Activated CD8-positive, alpha-beta T cell treated with anti-CD3 and anti-CD28 coated beads for 36 hours (primary cell): ENCODE results near the gene CASP7. TPM values are rescaled to one million over a fixed set of nuclear protein-coding genes. Genes with fewer than 3 reads are reported as not detected.

Experiments
- ATAC-seq: fragments of 200-7000 bp; cut with Tn5 transposase; one replicate; pipeline ENCODE4 v1.10.0; 2021; ENCODE audit warnings: mild to moderate bottlenecking, moderate library complexity
- CTCF ChIA-PET: fragments of 350-600 bp; sonication (Branson Sonifier 250); formaldehyde crosslinking; loops from one replicate; lab custom pipeline; 2021; ENCODE audit warnings: antibody characterized with exemption; lab: Charles Lee
- POLR2A ChIA-PET: fragments of 350-600 bp; sonication (Branson Sonifier 250); formaldehyde crosslinking; loops from one replicate; lab custom pipeline; 2021; ENCODE audit warnings: antibody characterized with exemption; lab: Charles Lee
- DNase-seq: peaks from one replicate; pipeline ENCODE4 v3.0.0-alpha.2; 2020
- H3K27ac Mint-ChIP-seq: one replicate; pipeline ENCODE4 v1.8.0; 2021; ENCODE audit warnings: mild to moderate bottlenecking, mixed read lengths
- H3K27me3 Mint-ChIP-seq: one replicate; pipeline ENCODE4 v1.8.0; 2021; ENCODE audit warnings: mixed read lengths
- H3K36me3 Mint-ChIP-seq: one replicate; pipeline ENCODE4 v1.8.0; 2021; ENCODE audit warnings: low read depth, mixed read lengths
- H3K4me1 Mint-ChIP-seq: one replicate; pipeline ENCODE4 v1.8.0; 2021; ENCODE audit warnings: low read depth, mixed read lengths
- H3K4me3 Mint-ChIP-seq: one replicate; pipeline ENCODE4 v1.8.0; 2021; ENCODE audit warnings: mild to moderate bottlenecking, moderate library complexity, mixed read lengths
- H3K9me3 Mint-ChIP-seq: one replicate; pipeline ENCODE4 v1.8.0; 2021; ENCODE audit warnings: mixed read lengths
- intact Hi-C: fragments of 100-400 bp; cut with micrococcal nuclease; formaldehyde crosslinking; loops from one replicate; pipeline ENCODE4 v1.10.0; 2022
- total RNA-seq, 2 experiments: library from RNA; stranded (reverse); gene quantifications; one replicate each; pipeline ENCODE4 v1.2.3, GENCODE V29; 2021
- TF ChIP-seq, protein P1 (sequence below): fragments of 200-600 bp; IDR thresholded peaks from one replicate; pipeline ENCODE4 v1.8.0; 2022; ENCODE audit warnings: antibody characterized with exemption, mild to moderate bottlenecking

CASP7 gene
- total RNA-seq, 2 experiments from 2014 or later: 23.7 to 24.2 TPM

DNA sequence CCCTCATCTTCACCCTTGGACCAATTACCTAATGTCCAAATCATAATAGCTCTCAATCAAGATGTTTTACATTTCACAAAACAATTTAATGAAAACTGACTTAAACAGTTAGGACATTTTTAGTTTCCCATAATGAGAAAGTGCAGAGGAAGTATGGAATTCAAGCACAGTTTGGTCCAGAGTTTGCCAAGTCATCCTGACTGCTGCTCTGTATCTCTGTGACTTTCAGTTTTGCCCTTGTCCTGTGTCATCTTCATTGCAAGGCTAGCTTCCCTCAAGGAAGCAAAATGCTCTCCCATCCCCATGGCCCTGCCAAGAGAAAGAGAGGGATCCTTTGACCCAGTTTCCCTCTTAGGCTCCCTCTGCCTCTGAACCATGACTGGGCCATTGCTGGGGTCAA lies 63.9 kb downstream of the CASP7 start:
- no peak for DNase-seq
- intact Hi-C loops: no loop called here
- Mint-ChIP-seq H3K27me3 (peaks cover 13% of the 10 kb centered on the region), H3K4me3 (no peak overlapping the region), H3K4me1 (no peaks in the 10 kb centered on the region), H3K27ac (no peak overlapping the region), H3K9me3 (no peaks in the 10 kb centered on the region), H3K36me3 (no peaks in the 10 kb centered on the region)
- TF ChIP-seq, protein P1, sequence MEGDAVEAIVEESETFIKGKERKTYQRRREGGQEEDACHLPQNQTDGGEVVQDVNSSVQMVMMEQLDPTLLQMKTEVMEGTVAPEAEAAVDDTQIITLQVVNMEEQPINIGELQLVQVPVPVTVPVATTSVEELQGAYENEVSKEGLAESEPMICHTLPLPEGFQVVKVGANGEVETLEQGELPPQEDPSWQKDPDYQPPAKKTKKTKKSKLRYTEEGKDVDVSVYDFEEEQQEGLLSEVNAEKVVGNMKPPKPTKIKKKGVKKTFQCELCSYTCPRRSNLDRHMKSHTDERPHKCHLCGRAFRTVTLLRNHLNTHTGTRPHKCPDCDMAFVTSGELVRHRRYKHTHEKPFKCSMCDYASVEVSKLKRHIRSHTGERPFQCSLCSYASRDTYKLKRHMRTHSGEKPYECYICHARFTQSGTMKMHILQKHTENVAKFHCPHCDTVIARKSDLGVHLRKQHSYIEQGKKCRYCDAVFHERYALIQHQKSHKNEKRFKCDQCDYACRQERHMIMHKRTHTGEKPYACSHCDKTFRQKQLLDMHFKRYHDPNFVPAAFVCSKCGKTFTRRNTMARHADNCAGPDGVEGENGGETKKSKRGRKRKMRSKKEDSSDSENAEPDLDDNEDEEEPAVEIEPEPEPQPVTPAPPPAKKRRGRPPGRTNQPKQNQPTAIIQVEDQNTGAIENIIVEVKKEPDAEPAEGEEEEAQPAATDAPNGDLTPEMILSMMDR: no peak
- ChIA-PET POLR2A (interaction anchor here (0.7 kb wide), 1 partner anchor 32 kb away, joined by 3 read pairs; no protein-coding TSS in a partner anchor), CTCF (no interaction called here)
- no peak for ATAC-seq

DNA sequence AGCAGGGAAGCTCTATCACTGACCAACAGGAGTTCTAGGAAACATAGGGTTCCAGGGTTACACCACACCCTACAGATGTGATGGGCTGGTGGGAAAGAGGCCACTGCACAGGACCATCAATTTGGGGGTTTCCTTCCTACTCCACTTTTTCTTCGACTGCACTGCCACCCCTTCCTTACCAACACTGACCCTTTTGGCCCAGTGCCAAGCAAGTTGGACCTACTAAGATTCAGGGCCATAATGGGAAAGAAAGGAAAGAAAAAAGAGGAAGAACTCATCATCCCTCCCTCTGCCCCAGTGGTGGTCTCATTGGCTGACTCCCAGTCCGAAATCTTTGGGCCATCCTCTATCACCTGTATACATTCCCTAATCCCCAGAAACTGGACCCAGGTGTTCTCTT lies 65.7 kb downstream of the CASP7 start:
- intact Hi-C loops: no loop called here
- no peak overlapping the region for H3K4me3 Mint-ChIP-seq
- H3K4me1 Mint-ChIP-seq: no peaks in the 10 kb centered on the region
- ATAC-seq (no peak), DNase-seq (no peak)
- H3K36me3 Mint-ChIP-seq: no peaks in the 10 kb centered on the region
- H3K27ac Mint-ChIP-seq: no peak overlapping the region
- no peaks in the 10 kb centered on the region for H3K9me3 Mint-ChIP-seq
- peaks cover 14% of the 10 kb centered on the region for H3K27me3 Mint-ChIP-seq
- POLR2A ChIA-PET: no interaction called here
- TF ChIP-seq, protein P1: no peak
- CTCF ChIA-PET: no interaction called here

DNA sequence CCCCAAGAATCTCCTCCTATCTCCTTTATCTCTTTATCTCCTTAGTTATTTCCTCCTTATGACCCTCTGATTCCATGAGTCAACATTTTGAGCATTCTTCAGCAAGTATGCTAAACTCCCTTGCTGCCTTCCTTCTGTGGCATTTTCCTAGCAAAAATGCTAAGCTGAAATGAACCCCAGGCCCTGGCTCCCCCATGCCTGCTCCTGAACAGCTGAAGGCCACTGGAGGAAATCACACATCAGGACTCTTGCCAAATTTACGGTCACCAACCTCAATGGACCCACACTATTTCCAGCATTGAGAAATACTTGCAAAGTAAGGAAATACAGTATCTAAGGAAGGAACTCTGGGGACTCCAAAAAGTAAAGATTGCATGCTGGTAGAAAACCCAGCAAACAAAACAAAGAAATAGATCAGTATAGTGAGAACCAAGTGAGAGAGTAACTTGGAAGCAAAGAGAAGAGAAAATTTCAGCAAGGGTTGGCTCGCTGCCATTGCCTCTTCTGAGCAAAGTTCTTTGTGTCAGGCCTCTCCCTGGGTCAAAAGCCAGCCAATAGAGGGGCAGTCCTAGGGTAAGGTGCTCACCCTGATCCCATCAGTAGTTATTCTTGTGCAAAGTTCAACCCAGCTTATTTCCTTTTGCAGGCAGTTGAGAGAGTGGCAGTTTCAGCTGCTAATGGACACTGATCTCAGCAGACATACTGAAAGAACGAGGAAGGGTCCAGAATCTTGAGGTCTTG lies 66.7 kb downstream of the CASP7 start:
- intact Hi-C loops: no loop called here
- DNase-seq (no peak), ATAC-seq (no peak)
- no peaks in the 10 kb centered on the region for H3K4me1 Mint-ChIP-seq
- H3K4me3 Mint-ChIP-seq: no peak overlapping the region
- H3K27ac Mint-ChIP-seq: no peak overlapping the region
- peaks cover 14% of the 10 kb centered on the region for H3K27me3 Mint-ChIP-seq
- no peaks in the 10 kb centered on the region for H3K9me3 Mint-ChIP-seq
- POLR2A ChIA-PET: no interaction called here
- no peaks in the 10 kb centered on the region for H3K36me3 Mint-ChIP-seq
- TF ChIP-seq, protein P1: no peak
- CTCF ChIA-PET: no interaction called here

DNA sequence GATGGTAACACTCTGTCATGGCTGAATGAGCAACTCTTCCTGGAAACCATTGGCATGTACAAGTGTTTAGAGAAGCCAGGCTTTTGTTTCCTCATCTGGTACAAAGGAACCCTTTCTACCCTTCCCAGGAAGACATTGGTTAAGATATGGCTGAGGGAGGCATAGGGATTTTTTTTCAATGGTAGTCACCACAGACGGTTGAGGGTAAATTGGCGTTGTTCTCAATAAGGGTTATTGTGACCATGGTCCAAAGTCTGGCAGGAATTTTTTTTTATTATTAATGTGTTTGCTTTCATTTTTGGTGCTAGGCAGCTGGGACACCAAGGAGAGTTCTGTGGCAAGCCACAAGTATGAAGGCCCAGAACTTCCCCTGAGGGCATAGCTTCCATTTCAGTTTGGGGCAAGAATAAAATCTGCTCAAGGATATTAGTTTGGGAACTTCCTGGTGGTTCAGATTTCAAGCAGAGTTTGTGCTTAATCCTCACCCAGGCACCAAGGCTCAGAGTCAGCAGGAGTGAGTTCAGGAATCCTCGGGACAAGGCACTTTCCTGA lies 71.5 kb downstream of the CASP7 start, which contains the start of gene PLEKHS1:
PLEKHS1 (plus strand) TSS at position 502 of the 552 bp plus-strand sequence. CDS start 3,596 bp downstream, outside the sequence.
- Mint-ChIP-seq H3K27me3 (peaks cover 6% of the 10 kb centered on the region), H3K4me1 (no peaks in the 10 kb centered on the region), H3K9me3 (no peaks in the 10 kb centered on the region), H3K27ac (no peak within 1 kb of the TSS), H3K36me3 (no peaks in the 10 kb centered on the region), H3K4me3 (no peak within 1 kb of the TSS)
- ChIA-PET CTCF (interaction anchor here (2.1 kb wide), 1 partner anchor 15 kb away, joined by 5 read pairs; no protein-coding TSS in a partner anchor), POLR2A (no interaction called here)
- ATAC-seq: no peak
- DNase-seq: no peak
- intact Hi-C loops: no loop called here
- TF ChIP-seq, protein P1: no peak

DNA sequence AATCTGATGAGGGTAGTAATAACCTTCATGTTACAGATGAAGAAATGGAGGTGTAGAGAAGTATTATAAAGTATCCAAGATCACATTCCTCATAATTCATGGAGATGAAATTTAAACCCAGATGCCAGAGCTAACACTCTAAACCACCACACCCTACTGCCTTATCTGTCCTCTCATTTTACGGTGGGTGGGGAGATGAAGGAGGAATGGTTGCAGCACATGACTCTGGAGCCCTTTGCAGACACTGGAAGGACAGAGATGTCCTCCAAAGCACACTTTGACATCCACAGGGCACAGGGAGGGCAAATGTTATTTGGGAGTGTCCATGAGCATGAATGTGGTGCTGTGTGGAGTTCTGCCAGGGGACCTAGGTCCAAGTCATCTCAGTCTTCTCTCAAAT lies 72.8 kb downstream of the CASP7 start:
- ATAC-seq (no peak), DNase-seq (no peak)
- H3K27me3 Mint-ChIP-seq: peaks cover 4% of the 10 kb centered on the region
- H3K9me3 Mint-ChIP-seq: no peaks in the 10 kb centered on the region
- POLR2A ChIA-PET: no interaction called here
- no peak overlapping the region for H3K4me3 Mint-ChIP-seq
- H3K27ac Mint-ChIP-seq: no peak overlapping the region
- TF ChIP-seq, protein P1: no peak
- intact Hi-C loops: no loop called here
- CTCF ChIA-PET: interaction anchor here (0.9 to 2.1 kb wide), 2 partner anchors 11 to 16 kb away, joined by 4 to 5 read pairs; no protein-coding TSS in a partner anchor
- no peaks in the 10 kb centered on the region for H3K4me1 Mint-ChIP-seq
- no peaks in the 10 kb centered on the region for H3K36me3 Mint-ChIP-seq
